ENCODE results near the gene CD81. TPM values are rescaled to one million over a fixed set of nuclear protein-coding genes. Genes with fewer than 3 reads are reported as not detected.

The CD81 gene
- total RNA-seq, 4 donors from 2014 or later, result 498 to 652 (median 582) TPM

DNA sequence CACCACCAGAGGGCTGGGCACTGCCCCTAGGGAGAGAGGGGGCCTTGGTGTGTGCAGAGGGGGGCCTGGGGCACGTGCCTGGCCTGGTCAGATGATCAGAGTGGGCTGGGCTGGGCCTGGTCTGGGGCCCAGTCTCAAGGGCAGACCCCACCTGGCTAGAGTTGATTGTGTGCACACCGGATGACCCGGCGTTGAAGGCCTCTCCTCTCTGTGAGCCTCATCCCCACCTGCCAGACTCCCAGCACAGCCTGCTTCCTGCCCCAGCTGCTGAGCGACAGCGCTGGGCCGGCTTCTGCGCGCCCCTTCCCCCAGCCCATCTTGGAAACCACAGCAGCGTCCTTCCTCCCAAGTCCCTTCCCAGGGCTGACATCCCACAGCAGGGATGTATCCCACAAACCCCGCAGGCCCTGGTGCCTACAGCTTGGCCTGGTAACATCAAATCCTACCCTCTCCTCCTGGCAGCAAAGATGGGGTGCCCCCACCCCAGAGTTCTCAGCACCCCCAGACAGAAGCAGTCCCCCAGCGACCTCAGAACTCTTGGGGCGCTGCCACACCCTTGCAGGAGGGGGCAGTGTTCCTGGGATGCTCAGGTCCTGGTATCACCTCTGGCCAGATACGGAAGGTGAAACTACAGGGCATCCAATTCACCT is 12.4 kb downstream of the CD81 start:
- peak overlapping the region; percentile 98 to 100 (median 100) for H3K27ac ChIP-seq (replicated peaks in 1 of 4)
- H3K27me3 ChIP-seq, result no peaks in the 10 kb centered on the region
- peaks cover 3 to 72% (median 45%) of the 10 kb centered on the region in 4 donors for H3K36me3 ChIP-seq

DNA sequence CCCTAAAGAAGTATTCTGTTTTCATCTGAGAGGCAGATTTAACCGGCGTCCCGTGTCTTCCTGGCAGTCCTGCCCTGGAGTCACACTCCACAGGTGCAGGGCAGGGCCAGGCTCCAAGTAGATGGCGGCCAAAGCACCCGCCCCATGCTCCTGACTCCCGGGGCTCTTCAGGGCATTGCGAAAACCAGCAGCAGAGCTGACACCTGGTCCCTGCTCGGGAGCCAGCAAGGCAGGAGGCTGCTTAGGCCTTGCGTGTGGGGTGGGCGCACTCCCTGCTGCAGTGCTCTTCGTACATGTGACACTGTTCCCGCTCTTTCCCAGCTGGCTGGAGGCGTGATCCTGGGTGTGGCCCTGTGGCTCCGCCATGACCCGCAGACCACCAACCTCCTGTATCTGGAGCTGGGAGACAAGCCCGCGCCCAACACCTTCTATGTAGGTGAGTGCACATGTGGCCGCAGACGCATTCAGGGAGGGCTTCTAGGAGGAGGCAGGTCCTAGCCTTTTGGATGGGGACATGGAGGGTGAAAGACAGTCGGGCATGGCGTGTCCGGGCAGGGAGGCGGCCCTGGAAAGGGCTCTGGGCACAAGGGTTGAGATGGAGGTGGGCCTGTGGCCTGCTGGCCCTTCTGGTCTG is 13.1 kb downstream of the CD81 start:
- Histone ChIP-seq H3K36me3 (peaks cover 10 to 75% (median 50%) of the 10 kb centered on the region in 4 donors), H3K4me1 (peaks cover 70 to 100% (median 97%) of the 10 kb centered on the region in 4 donors), H3K27ac (replicated peaks in 1 of 4) (peak overlapping the region; percentile 98 to 100 (median 100)), H3K4me3 (peak overlapping the region in 3 of 4 donors; percentile 18 to 30 (median 21)), H3K27me3 (no peaks in the 10 kb centered on the region), H3K9me3 (no peaks in the 10 kb centered on the region)
- no peak for DNase-seq (ENCODE audit: extremely low spot score)
- no peak for TF ChIP-seq POLR2A (IDR thresholded peaks at IDR 0.05; ENCODE audit: low read depth)
- TF ChIP-seq, protein P1, sequence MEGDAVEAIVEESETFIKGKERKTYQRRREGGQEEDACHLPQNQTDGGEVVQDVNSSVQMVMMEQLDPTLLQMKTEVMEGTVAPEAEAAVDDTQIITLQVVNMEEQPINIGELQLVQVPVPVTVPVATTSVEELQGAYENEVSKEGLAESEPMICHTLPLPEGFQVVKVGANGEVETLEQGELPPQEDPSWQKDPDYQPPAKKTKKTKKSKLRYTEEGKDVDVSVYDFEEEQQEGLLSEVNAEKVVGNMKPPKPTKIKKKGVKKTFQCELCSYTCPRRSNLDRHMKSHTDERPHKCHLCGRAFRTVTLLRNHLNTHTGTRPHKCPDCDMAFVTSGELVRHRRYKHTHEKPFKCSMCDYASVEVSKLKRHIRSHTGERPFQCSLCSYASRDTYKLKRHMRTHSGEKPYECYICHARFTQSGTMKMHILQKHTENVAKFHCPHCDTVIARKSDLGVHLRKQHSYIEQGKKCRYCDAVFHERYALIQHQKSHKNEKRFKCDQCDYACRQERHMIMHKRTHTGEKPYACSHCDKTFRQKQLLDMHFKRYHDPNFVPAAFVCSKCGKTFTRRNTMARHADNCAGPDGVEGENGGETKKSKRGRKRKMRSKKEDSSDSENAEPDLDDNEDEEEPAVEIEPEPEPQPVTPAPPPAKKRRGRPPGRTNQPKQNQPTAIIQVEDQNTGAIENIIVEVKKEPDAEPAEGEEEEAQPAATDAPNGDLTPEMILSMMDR (IDR thresholded peaks at IDR 0.05), result no peak
- TF ChIP-seq POLR2AphosphoS5 (IDR thresholded peaks at IDR 0.05), result peak; percentile 43 to 75
- intact Hi-C loops (cut with DNase I), result no loop called here
- 77% methylated on average over 15 of the region's 23 CpGs for WGBS

More for the DNA sequence above, 12.4 kb downstream of the CD81 start:
- no peak for TF ChIP-seq POLR2A (IDR thresholded peaks at IDR 0.05; ENCODE audit: low read depth)
- TF ChIP-seq, protein P1 (IDR thresholded peaks at IDR 0.05), result peak in 2 of 3 experiments; percentile 1 to 14
- DNase-seq (ENCODE audit: extremely low spot score), result no peak
- Histone ChIP-seq H3K9me3 (no peaks in the 10 kb centered on the region), H3K4me3 (peak overlapping the region in 1 of 4 donors; percentile 30), H3K4me1 (peaks cover 77 to 100% (median 99%) of the 10 kb centered on the region in 4 donors)
- intact Hi-C loops (cut with DNase I), result no loop called here
- WGBS, result 36% methylated on average over 12 of the region's 14 CpGs

GRCh38 chr11:2390725-2391151 is 13.6 kb downstream of the CD81 start:
- no peaks in the 10 kb centered on the region for H3K27me3 ChIP-seq
- H3K4me1 ChIP-seq, result peaks cover 64 to 100% (median 92%) of the 10 kb centered on the region in 4 donors
- peak overlapping the region in 3 of 4 donors; percentile 18 to 30 (median 21) for H3K4me3 ChIP-seq
- H3K9me3 ChIP-seq, result no peaks in the 10 kb centered on the region
- DNase-seq (ENCODE audit: extremely low spot score), result no peak
- H3K36me3 ChIP-seq, result peaks cover 15 to 75% (median 53%) of the 10 kb centered on the region in 4 donors
- peak overlapping the region; percentile 98 to 100 (median 100) for H3K27ac ChIP-seq (replicated peaks in 1 of 4)
- intact Hi-C loops (cut with DNase I), result no loop called here
- 15% methylated on average over 7 of the region's 8 CpGs for WGBS
- TF ChIP-seq POLR2A (IDR thresholded peaks at IDR 0.05; ENCODE audit: low read depth) (no peak), EP300 (IDR thresholded peaks at IDR 0.05) (no peak), POLR2AphosphoS5 (IDR thresholded peaks at IDR 0.05) (peak; percentile 65 to 68)
- TF ChIP-seq, protein P1 (IDR thresholded peaks at IDR 0.05), result no peak

DNA sequence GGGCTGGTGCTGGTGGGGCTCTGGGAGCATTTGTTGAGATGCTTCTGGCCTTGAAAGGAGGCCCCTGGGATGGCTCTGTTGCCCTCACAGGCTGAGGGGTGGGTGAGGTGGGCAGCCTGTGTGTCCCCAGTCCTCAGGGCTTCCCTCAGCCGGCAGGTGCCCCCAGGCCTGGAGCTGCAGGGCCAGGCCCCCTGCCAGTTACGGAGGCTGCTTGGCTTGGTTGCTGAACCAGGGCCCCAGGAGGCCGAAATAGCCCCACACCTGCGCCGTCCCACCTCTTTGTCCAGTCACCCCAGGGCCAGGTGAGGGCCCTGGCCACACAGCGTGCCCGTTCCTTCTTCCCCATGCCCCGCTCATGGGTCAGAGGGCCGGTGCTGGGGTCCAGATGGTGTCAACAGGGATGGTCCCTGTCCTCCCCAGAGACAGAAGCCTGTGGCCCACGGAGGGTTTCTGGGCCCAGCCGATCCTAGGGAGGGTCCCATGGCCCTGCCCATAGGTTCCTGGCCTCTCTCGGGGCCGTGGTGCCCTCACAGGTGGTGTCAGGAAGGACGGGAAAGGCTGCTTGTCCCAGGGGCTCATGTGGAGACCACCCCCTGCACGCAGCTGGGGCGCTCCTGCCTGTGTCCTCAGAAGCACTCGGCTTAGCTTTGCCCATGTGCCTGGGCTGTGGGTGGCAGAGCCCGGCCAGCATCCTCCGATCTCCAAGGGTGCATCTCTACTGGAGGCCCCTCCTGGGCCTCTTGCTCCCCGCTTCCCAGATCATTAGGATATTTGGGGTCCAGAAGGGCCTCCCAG is 14.3 kb downstream of the CD81 start:
- intact Hi-C loops (cut with DNase I), result no loop called here
- Histone ChIP-seq H3K27ac (replicated peaks in 1 of 4) (peak overlapping the region; percentile 98 to 100 (median 100)), H3K27me3 (no peaks in the 10 kb centered on the region), H3K4me3 (peak overlapping the region in 1 of 4 donors; percentile 13), H3K36me3 (peaks cover 22 to 78% (median 59%) of the 10 kb centered on the region in 4 donors), H3K9me3 (no peaks in the 10 kb centered on the region), H3K4me1 (peaks cover 58 to 94% (median 85%) of the 10 kb centered on the region in 4 donors)
- no peak for TF ChIP-seq POLR2AphosphoS5 (IDR thresholded peaks at IDR 0.05)
- no peak for TF ChIP-seq POLR2A (IDR thresholded peaks at IDR 0.05; ENCODE audit: low read depth)
- TF ChIP-seq EP300 (IDR thresholded peaks at IDR 0.05), result no peak
- TF ChIP-seq, protein P1 (IDR thresholded peaks at IDR 0.05), result no peak
- no peak for DNase-seq (ENCODE audit: extremely low spot score)
- WGBS, result 84% methylated on average over 16 of the region's 20 CpGs

Measured in esophagus muscularis mucosa (tissue), 4 donors.